Measurements from ENCODE around the gene RAP1A. TPM values are rescaled to one million over a fixed set of nuclear protein-coding genes. Genes with fewer than 3 reads are reported as not detected.

RAP1A gene
- polyA plus RNA-seq, 4 donors, result 73.9 to 92.6 (median 86.1) TPM

GRCh38 chr1:111749628-111750027 is 130.0 kb downstream of the RAP1A start:
- no peak for DNase-seq (ENCODE audit: low read depth in 4 of 4, low spot score in 3 of 4)

DNA sequence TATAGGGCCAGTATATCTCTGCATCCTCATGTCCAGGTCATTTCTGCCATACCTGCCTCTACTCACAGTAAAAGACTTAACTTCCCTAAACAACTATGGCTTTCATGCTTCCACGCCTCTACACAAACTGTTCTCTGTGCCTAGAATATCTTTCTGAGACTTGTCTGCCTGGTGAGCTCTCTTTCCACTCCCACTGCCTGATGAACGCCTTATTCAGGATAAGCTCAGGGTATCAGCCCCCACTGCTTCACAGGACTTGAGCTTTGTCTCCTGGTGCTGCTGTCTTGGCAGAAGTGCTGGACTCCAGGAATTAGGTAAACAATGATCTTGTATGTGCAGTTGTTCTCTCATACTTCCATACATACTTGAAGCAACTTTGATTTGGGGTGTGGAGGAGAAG is 131.3 kb downstream of the RAP1A start:
- DNase-seq (ENCODE audit: low read depth in 4 of 4, low spot score in 3 of 4), result no peak

GRCh38 chr1:111751906-111752575 is 132.5 kb downstream of the RAP1A start:
- no peak for DNase-seq (ENCODE audit: low read depth in 4 of 4, low spot score in 3 of 4)

- peak in 1 of 4 donors; percentile 50 for DNase-seq (ENCODE audit: low read depth in 4 of 4, low spot score in 3 of 4)
Observed at GRCh38 chr1:111754984-111755330, 135.4 kb downstream of the RAP1A start.

DNA sequence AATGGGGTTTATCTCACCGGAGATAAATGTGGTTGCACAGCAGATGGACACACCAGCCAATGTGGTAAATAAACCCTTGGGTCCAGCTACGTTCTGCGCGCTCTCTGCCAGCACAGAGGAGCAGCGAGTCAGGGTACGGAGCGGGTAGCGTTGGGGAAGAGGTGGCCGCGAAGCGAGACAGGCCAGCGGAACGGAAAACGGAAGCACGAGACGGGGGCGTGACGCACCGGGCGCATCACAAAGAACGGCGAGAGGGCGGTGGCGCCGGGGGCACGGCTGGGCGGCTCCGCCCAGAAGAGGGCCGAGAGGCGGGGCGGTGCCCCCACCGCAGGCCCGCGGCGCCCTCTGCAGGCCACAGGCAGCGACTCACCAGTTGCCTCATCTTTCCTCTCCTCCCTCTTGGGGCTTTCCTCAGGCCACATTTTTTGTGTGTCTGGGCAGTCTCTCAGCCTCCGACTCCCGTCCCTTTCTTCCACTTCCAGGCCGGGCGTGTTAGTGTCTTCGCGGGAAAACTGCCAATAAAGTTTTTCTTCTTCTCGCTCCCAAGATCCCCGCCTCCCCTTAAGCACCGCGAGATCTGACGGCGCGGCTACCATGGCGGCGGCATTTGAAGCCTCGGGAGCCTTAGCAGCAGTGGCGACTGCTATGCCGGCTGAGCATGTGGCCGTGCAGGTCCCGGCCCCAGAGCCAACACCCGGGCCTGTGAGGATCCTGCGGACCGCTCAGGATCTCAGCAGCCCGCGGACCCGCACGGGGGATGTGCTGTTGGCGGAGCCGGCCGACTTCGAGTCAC is 135.9 kb downstream of the RAP1A start, which contains the start of gene DDX20:
Gene DDX20 (plus strand): TSS at position 571 of the 793 bp plus-strand sequence. CDS start 24 bp downstream, at position 595.
- peak; percentile 90 to 96 (median 96) for DNase-seq (ENCODE audit: low read depth in 4 of 4, low spot score in 3 of 4)

DNA sequence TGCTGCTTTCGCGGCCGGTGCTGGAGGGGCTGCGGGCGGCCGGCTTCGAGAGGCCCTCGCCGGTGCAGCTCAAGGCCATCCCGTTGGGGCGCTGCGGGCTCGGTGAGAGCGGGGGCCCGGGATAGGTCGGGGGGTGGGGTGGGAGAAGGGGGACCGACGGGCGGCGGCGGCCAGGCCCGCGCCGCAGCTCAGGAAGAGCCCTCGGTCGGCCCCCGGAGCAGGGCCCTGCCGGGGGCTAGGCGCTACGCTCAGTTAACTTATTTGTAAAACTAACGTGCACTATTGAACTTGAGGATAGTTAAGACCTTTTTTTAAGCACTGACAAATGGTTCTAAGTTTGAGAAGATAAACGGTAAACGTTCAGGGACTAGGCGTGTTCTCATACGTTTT is 136.5 kb downstream of the RAP1A start:
- DNase-seq (ENCODE audit: low read depth in 4 of 4, low spot score in 3 of 4), result no peak

GRCh38 chr1:111758373-111758772 is 138.8 kb downstream of the RAP1A start:
- no peak for DNase-seq (ENCODE audit: low read depth in 4 of 4, low spot score in 3 of 4)

GRCh38 chr1:111761717-111762116 is 142.1 kb downstream of the RAP1A start:
- no peak for DNase-seq (ENCODE audit: low read depth in 4 of 4, low spot score in 3 of 4)

DNA sequence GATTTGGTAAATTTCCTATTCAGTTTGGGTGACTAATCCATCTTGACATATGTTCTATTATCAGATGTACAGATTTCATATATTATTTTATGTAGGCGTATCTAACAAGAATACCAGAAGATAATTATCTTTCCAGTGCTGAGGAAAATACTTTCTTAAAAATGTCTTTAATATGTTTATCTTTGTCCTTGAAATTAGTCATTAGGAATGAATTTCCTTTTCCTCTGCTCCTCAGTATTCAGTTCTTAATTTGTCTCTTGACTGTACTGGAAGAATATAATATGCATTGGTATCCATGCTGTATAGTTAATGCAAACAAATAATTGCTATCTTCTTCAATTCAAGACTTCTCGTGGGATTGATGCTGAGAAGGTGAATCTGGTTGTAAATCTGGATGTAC is 142.7 kb downstream of the RAP1A start:
- no peak for DNase-seq (ENCODE audit: low read depth in 4 of 4, low spot score in 3 of 4)

Other genes starting within 250 kb of the RAP1A start
- 1 to 10 TPM; 3.0 to 5.4 (median 3.8) TPM for gene OVGP1, start 192.1 kb upstream of the RAP1A start, polyA plus RNA-seq (ENCODE audit: insufficient read length in 4 of 4)
- 10 to 100 TPM; 40.3 to 43.2 (median 41.0) TPM for gene WDR77, start 170.5 kb upstream of the RAP1A start, polyA plus RNA-seq (ENCODE audit: insufficient read length in 4 of 4)
- gene ATP5PB, start 170.3 kb upstream of the RAP1A start, polyA plus RNA-seq (ENCODE audit: insufficient read length in 4 of 4), result 100 to 1,000 TPM; 381 to 438 (median 392) TPM
- gene C1orf162, start 145.8 kb upstream of the RAP1A start, polyA plus RNA-seq (ENCODE audit: insufficient read length in 4 of 4), result 1 to 10 TPM; 3.4 to 4.8 (median 3.8) TPM
- under 1 TPM; 0.50 to 0.83 (median 0.61) TPM for gene ADORA3, start 116.2 kb upstream of the RAP1A start, polyA plus RNA-seq (ENCODE audit: insufficient read length in 4 of 4)
- 1 to 10 TPM; 1.0 to 1.8 (median 1.1) TPM for gene TMIGD3, start 116.2 kb upstream of the RAP1A start, polyA plus RNA-seq (ENCODE audit: insufficient read length in 4 of 4)
- gene INKA2, start 119.6 kb downstream of the RAP1A start, polyA plus RNA-seq (ENCODE audit: insufficient read length in 4 of 4), result 1 to 10 TPM; 1.8 to 4.6 (median 3.0) TPM
- gene DDX20, start 136.1 kb downstream of the RAP1A start, polyA plus RNA-seq (ENCODE audit: insufficient read length in 4 of 4), result 10 to 100 TPM; 21.0 to 25.0 (median 23.6) TPM